BJ (cell line): Measurements from ENCODE around the gene PEPD. TPM values are rescaled to one million over a fixed set of nuclear protein-coding genes. Genes with fewer than 3 reads are reported as not detected.

Experiments used
- CTCF ChIA-PET: fragments of 350-600 bp; formaldehyde crosslinking; extraction: SDS; loops from one replicate; lab custom pipeline; 2021; ENCODE audit warnings: antibody characterized with exemption, inconsistent platforms; lab: Yijun Ruan, JAX
- POLR2A ChIA-PET: fragments of 300-600 bp; sonication (Branson Sonifier 250); formaldehyde crosslinking; extraction: SDS; loops from one replicate; lab custom pipeline; 2021; ENCODE audit warnings: antibody characterized with exemption; lab: Charles Lee
- DNase-seq: peaks from one replicate; pipeline ENCODE4 v3.0.0-alpha.2; 2011; ENCODE audit warnings: low read depth
- H3K27me3 ChIP-seq: 2 replicates; pipeline ENCODE4 v1.6.0; 2011; ENCODE audit warnings: low read length; ENCODE audit not compliant: control insufficient read depth, insufficient read depth
- H3K36me3 ChIP-seq: 2 replicates; pipeline ENCODE4 v1.5.1; 2011; ENCODE audit warnings: low read length; ENCODE audit not compliant: control insufficient read depth, insufficient read depth
- H3K4me3 ChIP-seq: 2 replicates; pipeline ENCODE4 v1.5.1; 2011; ENCODE audit warnings: low read depth, mild to moderate bottlenecking, control low read depth, low read length
- polyA plus RNA-seq: library from polyadenylated mRNA; depleted of rRNA; stranded (reverse); fragments of >200 nt; gene quantifications from 2 replicates; pipeline ENCODE4 v1.2.3, GENCODE V29; 2011
- TF ChIP-seq, protein P1 (sequence below): IDR thresholded peaks from 2 replicates; pipeline ENCODE4 v1.5.1; 2011; ENCODE audit warnings: low read depth, mild to moderate bottlenecking, control low read depth, inconsistent platforms, low read length, moderate library complexity; ENCODE audit not compliant: insufficient read depth

PEPD gene
- polyA plus RNA-seq, 1 experiment, result 97.6 TPM

DNA sequence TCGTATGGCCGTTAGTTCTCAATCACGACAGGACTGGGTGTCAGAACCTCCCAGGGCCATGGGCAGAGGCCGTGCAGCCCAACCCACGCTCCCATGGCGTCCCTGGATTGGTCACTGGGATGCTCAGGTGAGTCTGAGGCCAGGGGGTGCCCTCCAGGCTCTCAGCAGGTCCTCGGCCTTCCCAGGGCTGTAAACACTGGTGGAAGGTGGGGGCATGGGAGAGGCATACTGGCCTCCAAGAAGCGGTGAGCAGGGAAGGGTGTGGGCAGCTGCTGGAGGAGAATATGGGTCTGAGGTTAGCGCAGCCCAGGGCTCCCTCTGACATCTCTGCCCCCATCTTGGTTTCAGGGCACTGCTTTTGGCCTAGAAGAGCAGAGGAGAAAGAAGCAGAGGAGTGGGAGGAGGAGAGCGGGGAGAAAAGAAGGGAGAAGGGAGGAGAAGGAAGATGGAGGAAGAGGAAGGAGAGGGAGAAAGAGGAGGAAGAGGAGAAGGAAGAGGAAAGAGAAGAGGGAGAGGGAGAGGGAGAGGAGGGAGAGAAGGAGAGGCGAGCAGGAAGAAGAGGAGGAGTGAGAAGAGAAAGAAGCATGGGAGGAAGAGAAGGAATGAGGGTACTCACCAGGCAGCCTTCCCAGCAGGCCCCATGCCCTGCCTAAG is 85.8 kb downstream of the PEPD start:
- POLR2A ChIA-PET, result no interaction called here
- H3K27me3 ChIP-seq, result no peaks in the 10 kb centered on the region
- CTCF ChIA-PET, result interaction anchor here (0.9 to 4.3 kb wide), 3 partner anchors 194 to 342 kb away, joined by 3 to 70 read pairs (median 29); no protein-coding TSS in a partner anchor
- no peak for DNase-seq
- no peaks in the 10 kb centered on the region for H3K36me3 ChIP-seq
- TF ChIP-seq, protein P1, sequence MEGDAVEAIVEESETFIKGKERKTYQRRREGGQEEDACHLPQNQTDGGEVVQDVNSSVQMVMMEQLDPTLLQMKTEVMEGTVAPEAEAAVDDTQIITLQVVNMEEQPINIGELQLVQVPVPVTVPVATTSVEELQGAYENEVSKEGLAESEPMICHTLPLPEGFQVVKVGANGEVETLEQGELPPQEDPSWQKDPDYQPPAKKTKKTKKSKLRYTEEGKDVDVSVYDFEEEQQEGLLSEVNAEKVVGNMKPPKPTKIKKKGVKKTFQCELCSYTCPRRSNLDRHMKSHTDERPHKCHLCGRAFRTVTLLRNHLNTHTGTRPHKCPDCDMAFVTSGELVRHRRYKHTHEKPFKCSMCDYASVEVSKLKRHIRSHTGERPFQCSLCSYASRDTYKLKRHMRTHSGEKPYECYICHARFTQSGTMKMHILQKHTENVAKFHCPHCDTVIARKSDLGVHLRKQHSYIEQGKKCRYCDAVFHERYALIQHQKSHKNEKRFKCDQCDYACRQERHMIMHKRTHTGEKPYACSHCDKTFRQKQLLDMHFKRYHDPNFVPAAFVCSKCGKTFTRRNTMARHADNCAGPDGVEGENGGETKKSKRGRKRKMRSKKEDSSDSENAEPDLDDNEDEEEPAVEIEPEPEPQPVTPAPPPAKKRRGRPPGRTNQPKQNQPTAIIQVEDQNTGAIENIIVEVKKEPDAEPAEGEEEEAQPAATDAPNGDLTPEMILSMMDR, result no peak
- H3K4me3 ChIP-seq, result no peak overlapping the region

DNA sequence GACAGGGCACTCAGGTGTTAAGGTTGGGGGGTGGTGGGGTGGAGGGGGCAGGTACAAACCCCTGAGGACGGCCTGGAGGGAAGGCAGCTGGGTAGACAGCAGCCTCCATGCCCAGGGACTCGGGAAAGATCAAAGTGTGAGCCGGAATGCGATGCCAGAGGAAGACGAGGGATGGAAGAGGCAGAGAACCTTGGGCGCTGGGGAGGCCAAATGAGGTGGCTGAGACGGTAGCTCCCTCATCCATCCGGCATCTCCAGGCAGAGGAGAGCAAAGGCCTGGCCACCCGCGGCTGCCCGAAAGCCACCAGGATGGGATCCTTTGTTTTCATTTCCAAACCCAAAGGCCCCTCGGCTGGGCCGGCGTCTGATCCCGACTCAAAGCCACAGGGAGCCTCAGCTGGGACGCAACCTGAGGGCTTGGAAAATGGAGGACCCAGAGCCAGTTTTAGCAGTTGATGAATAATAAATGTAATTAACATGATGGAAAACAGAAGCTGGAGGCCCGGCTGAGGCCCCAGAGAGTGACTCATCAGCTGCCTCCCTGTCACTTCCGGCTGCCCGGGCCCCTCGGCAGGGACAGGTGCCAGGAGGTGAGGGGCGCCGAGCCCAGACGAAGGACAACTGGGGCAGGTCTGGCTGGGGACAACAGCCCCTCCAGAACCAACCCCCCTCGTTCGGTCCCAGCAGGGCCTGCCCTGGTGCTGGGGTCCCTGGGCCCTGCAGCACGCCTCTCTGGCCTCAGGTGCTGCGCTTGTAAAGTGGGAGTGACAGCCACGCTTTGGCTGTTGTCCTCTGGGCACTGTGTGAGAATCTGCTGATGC is 86.5 kb downstream of the PEPD start:
- Histone ChIP-seq H3K4me3 (no peak overlapping the region), H3K36me3 (no peaks in the 10 kb centered on the region), H3K27me3 (no peaks in the 10 kb centered on the region)
- POLR2A ChIA-PET, result no interaction called here
- TF ChIP-seq, protein P1, result no peak
- CTCF ChIA-PET, result interaction anchor here (0.9 to 4.3 kb wide), 3 partner anchors 193 to 342 kb away, joined by 3 to 70 read pairs (median 29); no protein-coding TSS in a partner anchor
- no peak for DNase-seq

DNA sequence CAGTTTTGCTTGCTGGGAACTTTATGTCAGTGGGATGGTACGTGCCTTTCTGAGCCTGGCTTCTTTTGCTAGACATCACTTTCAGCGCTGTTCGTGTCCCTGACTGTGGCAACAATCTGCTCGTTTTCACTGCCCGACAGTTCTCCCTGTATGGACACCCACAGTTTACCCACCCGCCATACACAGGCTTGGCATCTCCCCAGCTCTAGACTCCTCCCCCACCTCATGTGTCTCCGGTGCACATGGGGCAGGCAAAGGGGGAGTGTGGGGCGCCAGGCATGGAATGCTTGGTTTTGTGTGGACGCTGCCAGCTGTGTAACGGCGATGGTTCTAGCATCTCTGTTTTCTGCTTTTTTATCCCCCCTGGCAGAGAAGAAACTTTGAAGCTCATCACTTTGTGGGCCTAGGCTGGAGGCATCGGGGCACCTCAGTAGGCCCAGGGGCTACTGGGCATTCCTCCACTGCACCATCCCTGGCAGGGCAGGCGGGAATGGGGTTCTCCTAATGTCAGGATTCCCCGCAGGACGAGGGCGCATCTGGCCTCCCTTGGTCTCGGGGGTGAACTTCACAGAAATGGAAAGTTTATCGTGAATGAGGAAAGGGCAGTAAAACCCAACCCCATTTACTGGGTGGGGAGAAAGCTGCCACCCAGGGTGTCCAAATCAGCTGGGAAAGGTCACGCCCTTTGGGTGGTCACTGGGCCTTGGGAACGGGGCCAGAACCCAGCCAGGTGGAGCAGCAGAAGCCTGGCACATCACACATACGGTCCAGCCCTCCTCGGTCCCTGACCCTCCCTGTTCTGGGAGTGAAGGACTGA is 87.3 kb downstream of the PEPD start:
- Histone ChIP-seq H3K4me3 (no peak overlapping the region), H3K27me3 (no peaks in the 10 kb centered on the region), H3K36me3 (no peaks in the 10 kb centered on the region)
- no peak for DNase-seq
- ChIA-PET CTCF (interaction anchor here (1.2 to 4.3 kb wide), 3 partner anchors 149 to 343 kb away, joined by 3 to 70 read pairs (median 29); no protein-coding TSS in a partner anchor), POLR2A (no interaction called here)
- TF ChIP-seq, protein P1, result no peak

DNA sequence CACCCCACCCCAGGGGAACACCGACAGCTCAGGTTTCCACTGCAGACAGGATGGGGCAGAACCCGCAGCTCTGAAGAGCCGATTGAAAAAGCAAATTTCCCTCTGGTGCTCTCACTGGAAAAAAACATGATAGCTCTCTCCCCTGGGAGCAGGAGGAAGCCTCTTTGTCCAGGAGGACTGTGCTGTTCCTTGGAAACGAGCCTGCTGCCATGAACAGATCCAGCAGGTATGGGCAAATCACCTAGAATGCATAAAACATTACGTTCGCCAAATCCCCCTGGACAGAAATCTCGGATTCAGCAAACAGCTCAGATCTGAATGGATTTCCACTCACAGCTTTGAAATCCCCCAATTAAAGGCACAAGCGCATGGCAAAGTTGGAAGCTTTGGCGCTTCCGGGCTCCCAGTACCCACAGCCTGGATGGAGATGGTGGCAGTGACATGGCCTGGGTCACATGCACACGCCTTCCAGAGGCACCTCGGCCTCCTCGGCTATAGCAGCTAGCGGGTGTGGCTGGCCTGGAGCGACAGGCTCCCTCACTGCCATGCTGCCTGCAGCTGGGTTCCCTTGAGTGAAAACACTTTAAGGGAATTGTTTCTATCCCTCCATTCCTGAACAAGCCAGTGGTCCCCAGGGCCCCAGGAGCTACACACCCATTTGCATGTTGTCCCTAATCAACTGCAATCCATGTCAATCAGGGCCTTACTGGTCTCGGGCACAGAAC is 89.0 kb downstream of the PEPD start:
- no peaks in the 10 kb centered on the region for H3K36me3 ChIP-seq
- TF ChIP-seq, protein P1, result no peak
- ChIA-PET POLR2A (no interaction called here), CTCF (interaction anchor here (0.9 to 4.3 kb wide), 9 partner anchors 11 to 362 kb away, joined by 3 to 70 read pairs (median 3); no protein-coding TSS in a partner anchor)
- DNase-seq, result no peak
- H3K4me3 ChIP-seq, result no peak overlapping the region
- no peaks in the 10 kb centered on the region for H3K27me3 ChIP-seq
